Hindlimb muscle (tissue), 1 donor: Measurements from ENCODE around the gene EVA1A. TPM values are rescaled to one million over a fixed set of nuclear protein-coding genes. Genes with fewer than 3 reads are reported as not detected.

ENCODE experiments used
- DNase-seq: peaks from one replicate; pipeline ENCODE4 v3.0.0-alpha.2; 2013
- polyA plus RNA-seq: library from polyadenylated mRNA; unstranded; fragments of 120-200 nt; gene quantifications from one replicate; pipeline ENCODE4 v1.2.1, GENCODE V29; 2013; ENCODE audit not compliant: insufficient read length

The EVA1A gene
- polyA plus RNA-seq, 1 donor: 6.7 TPM

- no peak for DNase-seq
Measured at GRCh38 chr2:75562513-75562864, 1.8 kb upstream of the EVA1A start.

- no peak for DNase-seq
Measured at GRCh38 chr2:75561566-75562512, 1.1 kb upstream of the EVA1A start.

- DNase-seq: peak; percentile 44
Measured at GRCh38 chr2:75560022-75560767, 544 bp downstream of the EVA1A start.

- no peak for DNase-seq
Measured at GRCh38 chr2:75559680-75560021, 1.1 kb downstream of the EVA1A start.

GRCh38 chr2:75558786-75559679 is 1.7 kb downstream of the EVA1A start:
- DNase-seq: no peak

- DNase-seq: no peak
Measured at GRCh38 chr2:75558136-75558535, 2.6 kb downstream of the EVA1A start.

GRCh38 chr2:75557474-75558133 is 3.1 kb downstream of the EVA1A start:
- DNase-seq: no peak

GRCh38 chr2:75556679-75557366 is 3.9 kb downstream of the EVA1A start:
- DNase-seq: no peak

- no peak for DNase-seq
Measured at GRCh38 chr2:75555701-75556100, 5.0 kb downstream of the EVA1A start.

- DNase-seq: no peak
Measured at GRCh38 chr2:75553935-75554531, 6.7 kb downstream of the EVA1A start.

GRCh38 chr2:75552222-75552621 is 8.5 kb downstream of the EVA1A start:
- DNase-seq: no peak

- no peak for DNase-seq
Measured at GRCh38 chr2:75551434-75551833, 9.3 kb downstream of the EVA1A start.

- DNase-seq: no peak
Measured at GRCh38 chr2:75549401-75550253, 11.1 kb downstream of the EVA1A start.

GRCh38 chr2:75548036-75548573 is 12.6 kb downstream of the EVA1A start:
- DNase-seq: no peak

- no peak for DNase-seq
Measured at GRCh38 chr2:75547345-75548035, 13.2 kb downstream of the EVA1A start.

GRCh38 chr2:75545922-75546321 is 14.8 kb downstream of the EVA1A start:
- DNase-seq: no peak

GRCh38 chr2:75545387-75545786 is 15.4 kb downstream of the EVA1A start:
- no peak for DNase-seq

- DNase-seq: no peak
Measured at GRCh38 chr2:75543446-75543845, 17.3 kb downstream of the EVA1A start.

- no peak for DNase-seq
Measured at GRCh38 chr2:75541430-75541829, 19.3 kb downstream of the EVA1A start.
